KG1 (cell line): ENCODE results near the gene NEUROD1.
"Not testable (repeated sequence)": the region's sequence is repeated elsewhere in the genome, so short reads cannot be mapped to it uniquely, and the experiment has no call there.

ENCODE experiments used
- DNase-seq: peaks from one replicate; lab custom pipeline; 2025; lab: John Stamatoyannopoulos, UW

NEUROD1 gene

DNA sequence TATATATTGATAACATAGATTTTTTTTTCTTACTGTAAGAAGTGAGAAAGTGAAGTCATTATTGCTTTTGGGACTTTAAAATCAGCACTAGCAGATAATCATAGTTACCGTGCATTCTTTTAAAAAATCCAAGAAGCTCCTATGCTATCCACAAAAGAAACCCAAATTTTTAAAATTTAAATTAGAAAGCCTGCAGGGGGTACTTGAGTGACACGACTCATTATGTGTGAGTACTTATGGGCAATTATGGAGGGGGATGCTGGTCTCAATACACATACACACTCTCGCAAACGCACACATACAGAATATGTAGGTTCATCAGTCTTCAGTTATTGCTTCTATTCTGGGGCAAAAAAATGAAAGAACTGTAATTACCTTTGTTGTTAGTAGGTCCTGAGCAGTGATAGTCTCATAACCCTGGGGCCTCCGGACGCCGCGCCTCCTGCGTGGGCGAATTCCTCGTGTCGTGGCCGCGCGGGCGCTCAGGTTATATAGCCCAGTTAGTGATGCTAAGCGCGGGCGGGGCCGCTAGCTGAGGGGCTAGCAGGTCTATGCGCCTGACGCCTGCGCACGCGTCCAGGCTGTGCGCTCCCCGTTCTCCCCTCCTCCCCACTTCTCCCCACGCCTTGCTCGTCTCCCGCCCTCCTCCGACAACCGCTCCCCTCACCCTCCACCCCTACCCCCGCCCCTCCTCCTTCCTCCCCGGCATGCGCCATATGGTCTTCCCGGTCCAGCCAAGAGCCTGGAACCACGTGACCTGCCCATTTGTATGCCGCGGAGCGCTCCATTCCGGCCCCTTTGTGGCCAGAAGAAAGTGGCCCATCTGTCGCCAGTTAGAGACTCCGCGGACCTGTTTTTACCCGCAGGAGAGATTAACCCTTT, at the start of gene NEUROD1:
Gene NEUROD1, minus strand, starts transcription at position 463 of the 882 bp plus-strand sequence. CDS start 1,657 bp downstream, outside the sequence.
- DNase-seq = no peak

GRCh38 chr2:181725476-181725875, 45.2 kb upstream of the NEUROD1 start:
- no peak for DNase-seq

- DNase-seq = no peak
These were observed 44.3 kb upstream of the NEUROD1 start for GRCh38 chr2:181724662-181725061.

DNA sequence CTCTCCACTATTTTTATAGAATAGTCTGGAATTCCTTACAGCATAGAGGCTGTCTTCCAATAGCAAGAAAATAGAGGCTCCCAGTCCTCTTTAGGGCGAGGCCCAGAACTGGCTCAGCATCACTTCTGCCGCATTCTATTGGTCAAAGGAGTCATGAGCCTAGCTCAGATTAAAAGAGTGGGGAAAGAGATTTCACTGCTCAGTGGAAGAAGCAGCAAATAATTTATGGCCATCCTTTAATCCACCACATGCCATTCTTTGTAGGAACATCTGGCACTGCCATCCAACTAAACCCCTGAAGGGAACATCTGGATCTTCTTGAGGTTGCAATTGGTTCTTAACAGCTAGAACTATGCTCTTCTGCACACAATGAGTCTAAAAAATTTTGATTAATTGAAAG, 43.4 kb upstream of the NEUROD1 start:
- DNase-seq = no peak

- peak; percentile 89 for DNase-seq
These were observed 34.8 kb upstream of the NEUROD1 start for GRCh38 chr2:181715033-181715630.

DNA sequence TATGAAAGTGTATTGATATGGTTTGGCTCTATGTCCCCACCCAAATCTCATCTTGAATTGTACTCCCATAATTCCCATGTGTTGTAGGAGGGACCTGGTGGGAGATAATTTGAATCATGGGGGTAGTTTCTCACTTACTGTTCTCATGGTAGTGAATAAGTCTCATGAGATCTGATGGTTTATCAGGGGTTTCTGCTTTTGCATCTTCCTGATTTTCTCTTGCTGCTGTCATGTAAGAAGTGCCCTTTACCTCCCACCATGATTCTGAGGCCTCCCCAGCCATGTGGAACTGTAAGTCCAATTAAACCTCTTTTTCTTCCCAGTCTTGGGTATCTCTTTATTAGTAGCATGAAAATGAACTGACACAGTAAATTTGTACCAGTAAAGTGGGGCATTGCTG, 30.7 kb upstream of the NEUROD1 start:
- not testable (repeated sequence) for DNase-seq

DNA sequence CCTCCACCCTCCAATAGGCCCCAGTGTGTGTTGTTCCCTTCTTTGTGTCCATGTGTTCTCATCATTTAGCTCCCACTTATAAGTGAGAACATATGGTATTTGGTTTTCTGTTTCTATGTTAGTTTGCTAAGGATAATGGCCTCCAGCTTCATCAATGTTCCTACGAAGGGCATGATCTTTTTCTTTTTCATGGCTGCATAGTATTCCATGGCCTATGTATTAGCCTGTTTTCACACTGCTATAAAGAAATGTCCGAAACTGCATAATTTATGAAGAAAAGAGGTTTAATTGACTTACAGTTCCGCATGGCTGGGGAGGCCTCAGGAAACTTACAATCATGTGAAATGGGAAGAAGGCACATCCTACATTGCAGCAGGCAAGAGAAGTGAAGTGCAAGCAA, 22.2 kb upstream of the NEUROD1 start:
- DNase-seq = not testable (repeated sequence)

DNA sequence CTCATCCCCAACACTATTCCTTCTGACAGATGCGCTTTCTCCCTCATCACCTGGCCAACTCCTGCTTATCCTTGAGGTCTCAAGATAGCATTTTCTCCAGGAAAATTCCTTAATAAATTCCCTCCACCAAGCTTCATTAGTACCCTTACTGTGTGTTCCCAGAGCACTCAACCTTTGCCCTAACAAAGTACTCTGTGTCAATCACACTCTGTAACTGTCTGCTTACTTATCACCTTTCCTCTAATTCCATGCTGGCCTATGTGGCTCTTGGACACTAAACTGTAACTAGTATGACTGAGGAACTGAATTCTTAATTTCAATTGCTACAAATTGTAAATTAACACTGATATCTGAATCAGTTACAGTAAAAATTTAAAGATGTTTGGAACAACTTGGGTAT, 17.9 kb upstream of the NEUROD1 start:
- no peak for DNase-seq

DNA sequence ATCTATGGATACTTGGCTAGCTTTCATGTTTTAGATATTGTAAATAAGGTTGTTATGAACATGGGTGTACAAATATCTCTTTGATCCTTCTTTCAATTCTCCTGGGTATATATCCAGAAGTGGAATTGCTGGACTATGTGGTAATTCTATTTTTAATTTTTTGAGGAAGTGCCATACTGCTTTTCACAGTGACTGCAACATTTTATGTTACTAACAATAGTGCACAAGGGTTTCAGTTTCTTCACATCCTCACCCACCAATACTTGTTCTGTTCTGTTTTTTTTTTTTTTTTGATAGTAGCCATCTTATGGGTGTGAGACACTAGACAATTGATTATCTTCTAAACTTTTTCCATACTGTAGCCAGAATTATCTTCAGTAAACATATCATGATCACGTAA, 17.3 kb upstream of the NEUROD1 start:
- no peak for DNase-seq

GRCh38 chr2:181697126-181697525, 16.8 kb upstream of the NEUROD1 start:
- no peak for DNase-seq

GRCh38 chr2:181694271-181694670, 14.0 kb upstream of the NEUROD1 start:
- DNase-seq = no peak

GRCh38 chr2:181690860-181691259, 10.5 kb upstream of the NEUROD1 start:
- DNase-seq = no peak

- no peak for DNase-seq
These were observed 6.4 kb upstream of the NEUROD1 start for GRCh38 chr2:181686576-181687185.

DNA sequence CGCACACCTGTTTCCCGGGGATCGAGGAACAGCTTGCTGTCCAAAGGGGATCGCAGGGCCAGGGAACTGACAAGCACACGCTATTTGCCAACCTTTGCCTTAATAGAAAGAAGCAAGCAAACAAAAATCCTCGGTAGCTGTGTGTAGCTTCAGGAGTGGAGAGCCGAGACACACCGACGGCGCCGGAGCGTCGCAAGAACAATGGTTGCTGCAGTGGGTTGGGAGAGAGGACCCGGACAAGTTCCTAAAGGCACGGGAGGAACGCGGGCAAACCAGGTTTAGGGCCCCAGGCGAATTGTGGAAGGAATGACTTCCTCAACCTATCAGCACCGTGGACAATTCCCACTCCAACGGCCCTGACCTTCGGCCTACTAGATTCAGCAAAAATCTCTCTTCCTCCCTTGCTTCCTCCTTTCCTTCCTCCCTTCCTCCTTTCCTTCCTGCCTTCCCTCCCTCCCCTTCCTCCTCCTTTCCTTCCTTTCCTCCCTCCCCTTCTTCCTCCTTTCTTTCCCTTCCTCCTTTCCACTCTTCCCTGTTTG, 4.9 kb upstream of the NEUROD1 start:
- DNase-seq = no peak

DNA sequence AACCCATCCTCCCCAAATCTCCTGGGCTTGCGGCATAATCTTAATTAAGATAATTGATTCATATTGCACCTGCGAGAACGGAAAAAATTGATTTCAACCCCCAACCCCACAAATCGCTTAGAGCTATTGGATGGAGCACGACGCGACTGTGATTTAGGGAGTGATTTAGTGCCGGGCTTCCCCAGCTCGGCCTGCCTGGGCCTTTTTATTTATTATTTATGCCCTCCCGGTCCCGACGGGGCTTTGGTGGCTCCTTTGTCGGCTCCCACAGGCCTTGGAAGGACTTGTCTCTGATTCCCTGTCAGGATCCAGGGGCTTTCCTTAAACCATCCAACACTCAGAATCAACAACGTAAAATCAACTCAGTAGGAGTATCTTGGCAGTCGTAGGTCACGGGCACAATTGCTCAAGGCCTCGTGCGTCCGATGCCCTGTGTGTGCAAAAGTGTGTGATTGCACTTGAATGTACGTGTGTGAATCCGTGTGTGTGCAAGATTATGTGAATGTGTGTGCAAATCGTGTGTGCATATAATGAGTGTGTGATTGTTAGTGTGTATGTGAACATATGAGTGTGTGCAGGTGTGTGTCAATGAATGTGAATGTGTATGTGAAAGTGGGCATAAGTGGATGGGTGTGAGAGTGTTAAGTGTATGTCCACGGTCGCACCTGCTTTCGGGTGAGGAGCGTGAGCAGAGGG, 4.3 kb upstream of the NEUROD1 start:
- no peak for DNase-seq

DNA sequence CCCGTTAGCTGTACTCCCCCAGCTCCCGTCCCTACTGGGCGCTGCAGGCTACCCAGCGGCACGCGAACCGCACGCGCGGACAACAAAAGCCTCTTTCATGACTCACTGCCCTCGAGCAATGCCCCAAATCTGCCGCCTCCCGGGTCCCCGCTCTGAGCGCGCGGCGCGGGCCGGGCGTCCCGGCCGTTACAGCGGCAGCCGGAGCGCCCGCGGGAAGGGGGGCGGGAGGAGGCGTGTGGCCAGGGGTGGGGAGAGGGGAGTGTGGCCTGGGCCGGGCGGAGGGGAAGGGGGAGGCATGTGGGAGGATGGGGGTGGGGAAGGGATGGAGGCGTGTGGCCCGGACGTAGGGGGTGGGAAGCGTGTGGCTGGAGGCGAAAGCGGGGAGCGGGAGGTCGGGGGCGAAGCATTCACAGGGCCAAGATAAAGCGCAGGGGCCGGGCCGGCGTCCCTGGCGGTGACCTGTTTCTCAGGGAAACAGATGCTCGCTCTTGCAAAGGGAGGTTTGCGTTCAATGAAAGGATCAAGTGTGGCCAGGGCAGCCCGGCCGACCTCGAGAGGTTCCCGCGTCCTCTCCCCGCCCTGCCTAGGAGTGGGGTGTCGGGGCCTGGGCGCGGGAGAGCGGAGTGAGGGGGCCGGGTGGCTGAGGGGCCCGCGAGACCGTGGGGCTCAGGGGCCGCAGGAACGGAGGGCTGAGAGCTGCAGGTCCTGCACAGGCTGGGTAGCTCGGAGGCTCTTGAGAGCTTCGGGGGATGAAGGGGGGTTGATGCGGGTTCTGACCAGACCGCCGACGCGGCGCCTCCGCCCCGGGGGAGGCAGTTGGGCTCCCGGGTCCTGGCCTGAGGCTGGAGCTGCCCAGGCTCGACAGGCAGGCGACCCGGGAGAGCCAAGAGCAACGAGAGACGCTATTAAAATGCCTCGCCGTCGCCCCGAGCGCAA, 3.5 kb upstream of the NEUROD1 start:
- DNase-seq = no peak

DNA sequence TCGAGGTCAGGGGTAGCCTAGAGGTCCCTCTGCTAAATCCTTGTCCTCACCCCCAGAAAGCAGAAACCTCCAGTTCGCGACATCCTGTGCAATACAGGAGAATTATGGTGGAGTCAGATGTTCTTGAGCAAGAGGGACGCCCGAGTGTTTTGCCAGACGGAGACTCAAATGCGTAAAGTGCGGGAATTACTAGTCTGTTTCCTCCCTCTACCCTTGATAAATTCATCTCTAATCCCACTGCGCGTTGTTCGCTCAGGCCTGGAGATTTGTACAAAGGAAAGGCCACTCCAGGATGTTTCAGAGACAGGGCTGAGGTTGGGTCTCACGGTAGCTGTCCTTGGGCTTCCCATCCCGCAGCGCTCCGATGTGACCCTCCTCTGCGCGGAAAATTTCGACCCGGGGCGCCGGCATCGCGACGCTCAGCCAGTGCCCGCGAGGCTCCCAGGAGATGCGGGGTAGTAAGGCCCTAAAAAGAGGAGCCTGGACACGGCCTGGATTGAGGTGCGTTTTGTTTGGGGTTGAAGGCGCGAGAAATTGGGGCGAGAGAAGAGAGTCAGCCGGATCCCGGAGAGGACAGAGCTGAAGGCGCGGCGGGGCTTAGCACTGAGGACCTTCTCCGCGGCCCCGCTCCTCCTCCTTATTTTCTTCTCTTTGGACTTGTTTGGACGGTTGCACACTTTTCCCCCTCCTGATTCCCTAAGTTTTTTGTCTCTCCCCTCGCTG, 2.6 kb upstream of the NEUROD1 start:
- DNase-seq = no peak

GRCh38 chr2:181682026-181682789, 1.9 kb upstream of the NEUROD1 start:
- DNase-seq = no peak

- DNase-seq = no peak
These were observed 857 bp upstream of the NEUROD1 start for GRCh38 chr2:181680937-181681811.
